Measurements from ENCODE around the gene ARL2BP.
A peak's percentile ranks its signal among the peaks of the same experiment; 100 is the strongest.

The ARL2BP gene

GRCh38 chr16:57235128-57236021 is 9.7 kb upstream of the ARL2BP start:
- peak; percentile 39 for DNase-seq

- no peak for DNase-seq
Observed at GRCh38 chr16:57236022-57236350, 9.1 kb upstream of the ARL2BP start.

- DNase-seq = no peak
Observed at GRCh38 chr16:57238682-57239081, 6.4 kb upstream of the ARL2BP start.

GRCh38 chr16:57239107-57239506 is 6.0 kb upstream of the ARL2BP start:
- DNase-seq = no peak

- DNase-seq = no peak
Observed at GRCh38 chr16:57240851-57241250, 4.2 kb upstream of the ARL2BP start.

GRCh38 chr16:57242650-57243049 is 2.4 kb upstream of the ARL2BP start:
- DNase-seq = no peak

- no peak for DNase-seq
Observed at GRCh38 chr16:57244463-57244766, 644 bp upstream of the ARL2BP start.

- DNase-seq = no peak
Observed at GRCh38 chr16:57245472-57246113, 534 bp downstream of the ARL2BP start.

- no peak for DNase-seq
Observed at GRCh38 chr16:57251352-57251751, 6.3 kb downstream of the ARL2BP start.

GRCh38 chr16:57252148-57252721 is 7.2 kb downstream of the ARL2BP start:
- no peak for DNase-seq

GRCh38 chr16:57253466-57253865 is 8.4 kb downstream of the ARL2BP start:
- no peak for DNase-seq

- no peak for DNase-seq
Observed at GRCh38 chr16:57255686-57256415, 10.8 kb downstream of the ARL2BP start.

GRCh38 chr16:57256601-57257395 is 11.7 kb downstream of the ARL2BP start:
- no peak for DNase-seq

- DNase-seq = no peak
Observed at GRCh38 chr16:57257455-57258070, 12.5 kb downstream of the ARL2BP start.

- no peak for DNase-seq
Observed at GRCh38 chr16:57258226-57258909, 13.3 kb downstream of the ARL2BP start.

- DNase-seq = no peak
Observed at GRCh38 chr16:57258910-57259475, 13.9 kb downstream of the ARL2BP start.

- DNase-seq = no peak
Observed at GRCh38 chr16:57260294-57260929, 15.4 kb downstream of the ARL2BP start.

GRCh38 chr16:57261806-57262205 is 16.7 kb downstream of the ARL2BP start:
- DNase-seq = no peak

- DNase-seq = no peak
Observed at GRCh38 chr16:57262841-57263540, 17.9 kb downstream of the ARL2BP start.
